ENCODE data around the gene SCAANT1. TPM values are rescaled to one million over a fixed set of nuclear protein-coding genes. Genes with fewer than 3 reads are reported as not detected.

Gene SCAANT1
- total and polyA plus RNA-seq, 2 of the 8 experiments (the other 6 are each of a cell fraction or from before 2014, with no cell fraction given): not detected

- H3K79me2 ChIP-seq (ENCODE audit: control insufficient read depth in 1 of 2, insufficient read depth in 2 of 2, low read length in 2 of 2): peaks cover 0 to 11% of the 10 kb centered on the region in 2 experiments; a peak in 1 of 4 replicates
- peaks cover 4 to 29% (median 9%) of the 10 kb centered on the region in 4 experiments; a peak in 6 of 8 replicates for H3K36me3 ChIP-seq (ENCODE audit: control insufficient read depth in 2 of 4, insufficient read depth in 4 of 4, low read length in 3 of 4)
- no peak overlapping the region for H4K5ac ChIP-seq (ENCODE audit: insufficient read length, low read depth, low read length)
- H4K91ac ChIP-seq (replicated peaks; ENCODE audit: insufficient read length, low read length): no peak overlapping the region
- no peak overlapping the region for H3K27ac ChIP-seq (ENCODE audit: low read depth, low read length)
- no peak overlapping the region for H2BK20ac ChIP-seq (ENCODE audit: low read length)
- H3K4me1 ChIP-seq (replicated peaks in 1 of 4; ENCODE audit: control insufficient read depth in 3 of 4, insufficient read depth in 4 of 4, low read length in 3 of 4): peaks cover 0 to 3% (median 0%) of the 10 kb centered on the region in 4 experiments; a peak in 1 of 7 replicates
- H4K8ac ChIP-seq (ENCODE audit: extremely low read depth, insufficient read depth, low read length): no peak overlapping the region
- no peak overlapping the region for H3K23ac ChIP-seq (ENCODE audit: insufficient read length)
- no peak overlapping the region for H3K14ac ChIP-seq (ENCODE audit: insufficient read length)
- H3K23me2 ChIP-seq (ENCODE audit: low read depth, low read length): no peaks in the 10 kb centered on the region; the same call in 1 of the 2 replicates
- H3K79me1 ChIP-seq (ENCODE audit: low read depth, low read length): no peaks in the 10 kb centered on the region; the same call in 1 of the 2 replicates
- CTCF ChIA-PET (ENCODE audit: partially characterized antibody): interaction anchor here (0.7 to 1.7 kb wide), 9 partner anchors 13 to 563 kb away, joined by 3 to 8 read pairs (median 4); no protein-coding TSS in a partner anchor
- H3K18ac ChIP-seq (ENCODE audit: extremely low read depth, low read length): no peak overlapping the region
- no peak overlapping the region for H2BK12ac ChIP-seq (ENCODE audit: low read depth, low read length)
- H3K4me2 ChIP-seq (ENCODE audit: insufficient read depth in 1 of 2, low read depth in 2 of 2, low read length in 2 of 2): no peak overlapping the region
- no peak overlapping the region for H3K9ac ChIP-seq (replicated peaks in 1 of 4; ENCODE audit: extremely low read depth in 1 of 4, low read depth in 3 of 4, low read length in 3 of 4)
- H3K9me3 ChIP-seq (ENCODE audit: insufficient read depth in 2 of 2, low read depth in 1 of 2, low read length in 1 of 2): peaks cover 10% of the 10 kb centered on the region in 2 experiments; a peak in 3 of 4 replicates
- POLR2A ChIA-PET (ENCODE audit: partially characterized antibody): interaction anchor here (1.1 to 1.8 kb wide), 2 partner anchors 12 to 58 kb away, joined by 4 read pairs; no protein-coding TSS in a partner anchor
- FAIRE-seq (no peak), DNase-seq (ENCODE audit: low read depth in 1 of 2, low spot score in 2 of 2) (no peak)
- no peaks in the 10 kb centered on the region for H3K27me3 ChIP-seq (replicated peaks in 1 of 4; ENCODE audit: control insufficient read depth in 3 of 4, extremely low read depth in 1 of 4, insufficient read depth in 3 of 4, low read length in 3 of 4)
- H3K4me3 ChIP-seq (ENCODE audit: extremely low read depth in 1 of 4, insufficient read depth in 2 of 4, low read depth in 3 of 4, low read length in 4 of 4): no peak overlapping the region
- H2BK15ac ChIP-seq (ENCODE audit: low read length): no peak overlapping the region
- no peak overlapping the region for H2BK120ac ChIP-seq (replicated peaks; ENCODE audit: low read depth, low read length)
- no peak overlapping the region for H2BK5ac ChIP-seq (ENCODE audit: low read depth, low read length)
- H4K20me1 ChIP-seq (replicated peaks in 1 of 2; ENCODE audit: control insufficient read depth in 1 of 2, insufficient read depth in 2 of 2, low read length in 2 of 2): no peaks in the 10 kb centered on the region
- 90% methylated on average over 10 of the region's 10 CpGs; no CpG with 5 or more reads in 1 of the 2 experiments for WGBS, 2 experiments (ENCODE audit: extremely low coverage in 1 of 2, insufficient coverage in 1 of 2, insufficient read length in 1 of 2, insufficient replicate concordance in 2 of 2, low coverage in 1 of 2, low lambda C conversion rate in 2 of 2, missing lambda C conversion rate in 1 of 2)
- H2AK5ac ChIP-seq (ENCODE audit: low read depth, low read length): no peak overlapping the region
- TF ChIP-seq SP1 (IDR thresholded peaks at IDR 0.05; ENCODE audit: low read depth, low read length) (no peak), FOSL1 (IDR thresholded peaks at IDR 0.05; ENCODE audit: insufficient read depth, low read depth, low read length) (no peak)
- no peak overlapping the region for H3K4ac ChIP-seq (replicated peaks; ENCODE audit: insufficient read length, low read depth, low read length)
- no peak overlapping the region for H3K56ac ChIP-seq (replicated peaks; ENCODE audit: insufficient read length, low read depth, low read length)
- H2AFZ ChIP-seq (ENCODE audit: low read length): no peak overlapping the region
These were observed 15.5 kb upstream of the SCAANT1 start for GRCh38 chr3:63927422-63928280.
